ENCODE data around the gene UPB1.
"Not testable (repeated sequence)": the region's sequence is repeated elsewhere in the genome, so short reads cannot be mapped to it uniquely, and the experiment has no call there.

The UPB1 gene

DNA sequence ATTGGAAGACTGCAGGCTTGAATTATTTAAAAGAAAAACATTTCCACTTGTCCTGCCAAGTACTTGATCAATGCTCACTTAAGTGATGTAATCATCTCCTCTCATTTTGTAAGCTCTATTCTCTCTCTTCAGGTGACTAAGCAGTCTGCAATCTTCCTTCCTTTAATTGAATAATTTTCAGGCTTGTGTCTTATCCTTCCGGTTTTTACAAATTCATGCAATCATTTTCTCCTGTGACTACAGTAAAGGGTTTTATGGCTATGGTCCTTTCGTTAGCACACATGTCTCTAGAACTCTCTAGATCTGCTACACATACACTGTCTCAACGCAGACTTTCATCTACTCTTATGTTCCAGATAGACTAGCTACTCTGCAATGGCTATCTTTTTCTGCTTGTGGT lies 12.6 kb upstream of the UPB1 start:
- H3K27ac ChIP-seq, result no peak overlapping the region
- TF ChIP-seq ZFX (IDR thresholded peaks at IDR 0.05), result no peak
- TF ChIP-seq, protein P1, sequence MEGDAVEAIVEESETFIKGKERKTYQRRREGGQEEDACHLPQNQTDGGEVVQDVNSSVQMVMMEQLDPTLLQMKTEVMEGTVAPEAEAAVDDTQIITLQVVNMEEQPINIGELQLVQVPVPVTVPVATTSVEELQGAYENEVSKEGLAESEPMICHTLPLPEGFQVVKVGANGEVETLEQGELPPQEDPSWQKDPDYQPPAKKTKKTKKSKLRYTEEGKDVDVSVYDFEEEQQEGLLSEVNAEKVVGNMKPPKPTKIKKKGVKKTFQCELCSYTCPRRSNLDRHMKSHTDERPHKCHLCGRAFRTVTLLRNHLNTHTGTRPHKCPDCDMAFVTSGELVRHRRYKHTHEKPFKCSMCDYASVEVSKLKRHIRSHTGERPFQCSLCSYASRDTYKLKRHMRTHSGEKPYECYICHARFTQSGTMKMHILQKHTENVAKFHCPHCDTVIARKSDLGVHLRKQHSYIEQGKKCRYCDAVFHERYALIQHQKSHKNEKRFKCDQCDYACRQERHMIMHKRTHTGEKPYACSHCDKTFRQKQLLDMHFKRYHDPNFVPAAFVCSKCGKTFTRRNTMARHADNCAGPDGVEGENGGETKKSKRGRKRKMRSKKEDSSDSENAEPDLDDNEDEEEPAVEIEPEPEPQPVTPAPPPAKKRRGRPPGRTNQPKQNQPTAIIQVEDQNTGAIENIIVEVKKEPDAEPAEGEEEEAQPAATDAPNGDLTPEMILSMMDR (conservative IDR thresholded peaks at IDR 0.05), result no peak

DNA sequence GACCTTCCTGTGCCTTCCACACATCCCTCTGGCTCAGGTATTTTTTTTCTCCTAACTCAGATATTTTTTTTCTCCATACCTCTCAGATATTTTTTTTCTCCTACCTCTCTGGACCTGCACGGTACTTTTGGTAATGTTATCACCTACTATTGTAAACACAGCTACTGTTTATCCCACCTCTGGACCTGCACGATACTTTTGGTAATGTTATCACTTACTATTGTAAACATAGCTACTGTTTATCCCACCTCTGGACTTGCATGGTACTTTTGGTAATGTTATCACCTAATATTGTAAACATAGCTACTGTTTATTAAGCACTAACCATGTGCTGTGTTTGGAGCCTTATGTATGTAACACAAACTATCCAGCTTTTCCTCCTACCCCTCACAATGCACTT lies 12.1 kb upstream of the UPB1 start:
- no peak for TF ChIP-seq ZFX (IDR thresholded peaks at IDR 0.05)
- TF ChIP-seq, protein P1 (conservative IDR thresholded peaks at IDR 0.05), result no peak
- H3K27ac ChIP-seq, result no peak overlapping the region

DNA sequence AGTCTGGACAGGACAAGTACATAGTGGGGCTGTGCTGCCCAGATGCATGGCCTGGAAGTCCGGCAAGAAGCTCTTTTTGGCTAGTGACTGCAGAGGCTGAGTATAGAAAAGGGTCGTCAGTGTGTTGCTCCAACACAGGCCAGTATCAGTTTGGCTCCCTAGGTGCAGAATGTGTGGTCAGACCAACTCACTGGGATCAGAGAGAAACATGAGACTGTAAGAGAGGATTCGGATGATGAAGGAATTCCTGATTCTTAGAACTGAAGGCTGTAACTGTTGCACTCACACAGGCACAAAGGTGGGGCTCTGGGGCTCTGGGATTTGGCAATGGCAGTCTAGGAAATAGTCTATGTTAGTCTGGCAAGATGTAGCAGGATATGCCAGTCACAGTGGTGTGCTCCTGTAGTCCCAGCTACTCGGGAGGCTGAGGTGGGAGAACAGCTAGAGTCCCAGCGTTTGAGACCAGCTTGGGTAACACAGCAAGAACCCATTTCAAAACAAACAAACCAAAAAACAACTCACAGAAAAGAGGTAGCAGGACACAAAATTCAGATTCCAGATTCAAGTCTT lies 11.1 kb upstream of the UPB1 start:
- no peak overlapping the region for H3K27ac ChIP-seq
- no peak for TF ChIP-seq ZFX (IDR thresholded peaks at IDR 0.05)
- TF ChIP-seq, protein P1 (conservative IDR thresholded peaks at IDR 0.05), result no peak

DNA sequence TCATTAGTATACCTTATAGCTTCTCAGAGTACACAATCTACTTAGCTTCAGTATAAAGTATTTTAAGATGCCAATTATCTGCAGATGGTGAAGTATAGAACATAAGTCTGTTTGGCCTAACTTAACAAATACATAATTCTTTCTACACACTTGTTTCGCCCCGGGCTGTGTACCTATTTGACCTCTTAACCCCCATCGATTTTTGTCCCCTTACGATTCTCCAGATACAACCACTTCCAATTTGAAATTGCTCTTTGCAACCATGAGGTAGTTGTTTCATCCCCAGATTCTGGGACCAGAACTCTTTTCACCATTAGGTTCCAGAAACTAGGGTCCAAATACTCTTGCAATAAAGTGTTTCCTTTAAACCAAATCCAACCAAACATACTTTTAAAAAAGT lies 10.0 kb upstream of the UPB1 start:
- TF ChIP-seq ZFX (IDR thresholded peaks at IDR 0.05), result no peak
- TF ChIP-seq, protein P1 (conservative IDR thresholded peaks at IDR 0.05), result no peak
- H3K27ac ChIP-seq, result no peak overlapping the region

DNA sequence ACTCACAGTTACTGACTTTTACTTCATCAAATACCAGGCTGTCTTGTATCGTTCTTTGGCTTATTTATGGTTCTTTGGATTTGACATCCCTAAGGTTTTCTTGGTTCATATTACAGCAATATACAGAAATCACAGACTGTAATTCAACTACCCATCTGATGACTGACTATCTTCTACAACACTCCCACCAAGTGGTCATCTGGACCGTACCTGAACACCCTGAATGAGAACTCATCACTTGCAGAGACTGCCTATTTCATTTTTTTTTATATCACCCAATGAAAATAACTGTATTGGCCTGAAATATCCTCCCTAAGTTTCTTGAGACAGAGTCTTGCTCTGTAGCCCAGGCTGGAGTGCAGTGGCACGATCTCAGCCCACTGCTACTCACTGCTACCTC lies 9.5 kb upstream of the UPB1 start:
- no peak overlapping the region for H3K27ac ChIP-seq
- TF ChIP-seq, protein P1 (conservative IDR thresholded peaks at IDR 0.05), result no peak
- no peak for TF ChIP-seq ZFX (IDR thresholded peaks at IDR 0.05)

DNA sequence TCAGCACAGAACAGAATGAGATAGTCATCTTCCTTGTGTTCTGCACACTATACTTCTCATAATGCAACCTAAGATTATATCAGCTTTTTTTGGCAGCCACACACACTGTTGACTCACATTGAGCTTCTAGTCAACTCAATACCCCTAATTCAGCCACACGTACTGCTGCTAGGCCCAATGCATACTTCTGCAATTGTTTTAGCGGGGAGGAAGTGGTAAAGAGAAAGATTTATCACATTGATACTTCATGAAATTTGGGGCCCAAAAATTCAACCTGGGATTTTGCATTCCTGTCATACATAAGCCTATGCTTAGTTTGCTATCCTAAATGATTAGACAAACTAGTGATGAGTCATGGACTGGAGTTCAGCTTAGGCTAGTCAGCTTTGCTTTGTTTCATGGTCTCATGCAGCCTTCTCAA lies 8.6 kb upstream of the UPB1 start:
- TF ChIP-seq ZFX (IDR thresholded peaks at IDR 0.05), result no peak
- TF ChIP-seq, protein P1 (conservative IDR thresholded peaks at IDR 0.05), result no peak
- H3K27ac ChIP-seq, result no peak overlapping the region

DNA sequence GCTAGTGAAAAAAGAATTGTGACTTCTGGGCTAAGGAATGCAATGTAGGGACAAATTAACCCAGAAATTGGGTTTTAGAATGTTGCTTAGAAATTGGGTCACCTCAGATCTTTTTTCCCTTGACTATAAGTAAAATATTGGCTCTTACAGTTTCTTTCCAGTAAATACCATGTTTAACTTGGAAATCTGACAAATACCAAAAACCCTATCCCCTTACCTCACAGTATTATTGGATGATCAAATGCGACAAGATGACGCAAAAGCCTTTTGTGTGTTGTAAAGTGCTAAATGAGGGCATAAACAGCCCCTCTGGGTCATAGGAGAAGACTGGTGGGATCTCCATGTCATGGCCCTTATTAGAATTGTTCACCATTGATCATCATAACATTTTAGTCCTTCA lies 6.1 kb upstream of the UPB1 start:
- no peak overlapping the region for H3K27ac ChIP-seq
- TF ChIP-seq, protein P1 (conservative IDR thresholded peaks at IDR 0.05), result no peak
- TF ChIP-seq ZFX (IDR thresholded peaks at IDR 0.05), result no peak

DNA sequence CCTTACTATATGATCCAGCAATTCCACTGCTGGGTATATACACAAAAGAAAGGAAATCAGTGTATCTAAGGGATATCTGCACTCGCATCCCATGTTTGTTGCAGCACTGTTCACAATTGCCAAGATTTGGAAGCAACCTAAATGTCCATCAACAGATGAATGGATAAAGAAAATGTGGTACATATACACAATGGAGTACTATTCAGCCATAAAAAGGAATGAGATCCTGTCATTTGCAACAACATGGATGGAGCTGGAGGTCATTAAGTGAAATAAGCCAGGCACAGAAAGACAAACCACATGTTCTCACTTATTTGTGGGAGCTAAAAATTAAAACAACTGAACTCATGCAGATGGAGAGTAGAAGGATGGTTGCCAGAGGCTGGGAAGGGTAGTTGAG lies 5.7 kb upstream of the UPB1 start:
- not testable (repeated sequence) for H3K27ac ChIP-seq
